H9 (cell line): Measurements from ENCODE around the gene USP44. TPM values are rescaled to one million over a fixed set of nuclear protein-coding genes. Genes with fewer than 3 reads are reported as not detected.

Source experiments
- DNase-seq: peaks from one replicate; pipeline ENCODE4 v3.0.0-alpha.2; 2017
- H2AFZ ChIP-seq: one replicate; pipeline ENCODE4 v1.6.1; 2013; ENCODE audit warnings: mild to moderate bottlenecking, low read length, control low read depth, moderate library complexity
- H2AK5ac ChIP-seq: 2 replicates; pipeline ENCODE4 v1.6.1; 2013; ENCODE audit warnings: low read length, control low read depth, mixed read lengths; ENCODE audit not compliant: insufficient read length
- H2BK120ac ChIP-seq: one replicate; pipeline ENCODE4 v1.6.1; 2013; ENCODE audit warnings: low read depth, mild to moderate bottlenecking, low read length, control low read depth, inconsistent platforms; ENCODE audit not compliant: poor library complexity, severe bottlenecking
- H2BK12ac ChIP-seq: 2 replicates; pipeline ENCODE4 v1.6.1; 2013; ENCODE audit warnings: low read length, control low read depth, mixed read lengths, low read depth; ENCODE audit not compliant: insufficient read length
- H2BK15ac ChIP-seq: 2 replicates; pipeline ENCODE4 v1.6.1; 2013; ENCODE audit warnings: low read depth, low read length, control low read depth
- H2BK20ac ChIP-seq: one replicate; pipeline ENCODE4 v1.6.1; 2013; ENCODE audit warnings: low read depth, mild to moderate bottlenecking, low read length, control low read depth, inconsistent platforms; ENCODE audit not compliant: poor library complexity, severe bottlenecking
- H2BK5ac ChIP-seq: 2 replicates; pipeline ENCODE4 v1.6.1; 2013; ENCODE audit warnings: low read length, control low read depth, mixed read lengths; ENCODE audit not compliant: insufficient read length
- H3K14ac ChIP-seq: 2 replicates; pipeline ENCODE4 v1.6.1; 2013; ENCODE audit warnings: low read length, control low read depth; ENCODE audit not compliant: insufficient read depth
- H3K18ac ChIP-seq: 2 replicates; pipeline ENCODE4 v1.6.1; 2013; ENCODE audit warnings: low read depth, mild to moderate bottlenecking, mixed read lengths, low read length, control low read depth; ENCODE audit not compliant: insufficient read length
- H3K23ac ChIP-seq: 2 replicates; pipeline ENCODE4 v1.6.1; 2013; ENCODE audit warnings: low read length, control low read depth, mixed read lengths, low read depth; ENCODE audit not compliant: insufficient read length
- H3K23me2 ChIP-seq: 2 replicates; pipeline ENCODE4 v1.6.1; 2013; ENCODE audit warnings: low read depth, mild to moderate bottlenecking, mixed read lengths, low read length, control low read depth; ENCODE audit not compliant: insufficient read length, poor library complexity, severe bottlenecking
- H3K27ac ChIP-seq: 2 replicates; pipeline ENCODE4 v1.5.1; 2013; ENCODE audit warnings: low read length, control low read depth, mixed read lengths, low read depth; ENCODE audit not compliant: insufficient read length
- H3K27me3 ChIP-seq: 2 replicates; pipeline ENCODE4 v1.6.1; 2013; ENCODE audit warnings: low read length, control low read depth, inconsistent platforms; ENCODE audit not compliant: insufficient read depth
- H3K4ac ChIP-seq: 2 replicates; pipeline ENCODE4 v1.6.1; 2013; ENCODE audit warnings: low read depth, mild to moderate bottlenecking, control low read depth, inconsistent platforms, low read length, moderate library complexity
- H3K4me1 ChIP-seq: 2 replicates; pipeline ENCODE4 v1.6.1; 2013; ENCODE audit warnings: low read length, control low read depth, inconsistent platforms; ENCODE audit not compliant: insufficient read depth
- H3K4me2 ChIP-seq: 2 replicates; pipeline ENCODE4 v1.6.1; 2013; ENCODE audit warnings: low read length, control low read depth, mixed read lengths; ENCODE audit not compliant: insufficient read length, insufficient read depth
- H3K56ac ChIP-seq: 2 replicates; pipeline ENCODE4 v1.6.1; 2013; ENCODE audit warnings: low read depth, mild to moderate bottlenecking, mixed read lengths, low read length, control low read depth; ENCODE audit not compliant: insufficient read length
- H3K79me1 ChIP-seq: 2 replicates; pipeline ENCODE4 v1.6.1; 2013; ENCODE audit warnings: low read depth, mild to moderate bottlenecking, moderate library complexity, low read length, control low read depth, inconsistent platforms; ENCODE audit not compliant: insufficient read depth, poor library complexity, severe bottlenecking
- H3K79me2 ChIP-seq: 2 replicates; pipeline ENCODE4 v1.6.1; 2013; ENCODE audit warnings: low read length, control low read depth, inconsistent platforms; ENCODE audit not compliant: insufficient read depth
- H3K9ac ChIP-seq: 2 replicates; pipeline ENCODE4 v1.6.1; 2013; ENCODE audit warnings: low read length, control low read depth, mixed read lengths; ENCODE audit not compliant: insufficient read length; ENCODE audit errors: extremely low read depth
- H3K9me3 ChIP-seq: one replicate; pipeline ENCODE4 v1.6.1; 2013; ENCODE audit warnings: low read depth, low read length, inconsistent platforms; ENCODE audit not compliant: control insufficient read depth
- H3T11ph ChIP-seq: one replicate; pipeline ENCODE4 v1.6.1; 2013; ENCODE audit warnings: mild to moderate bottlenecking, low read length, control low read depth, inconsistent platforms
- H4K20me1 ChIP-seq: one replicate; pipeline ENCODE4 v1.6.1; 2013; ENCODE audit not compliant: control insufficient read depth, insufficient read length, insufficient read depth
- H4K5ac ChIP-seq: 2 replicates; pipeline ENCODE4 v1.6.1; 2013; ENCODE audit warnings: low read depth, mild to moderate bottlenecking, mixed read lengths, low read length, control low read depth; ENCODE audit not compliant: insufficient read length
- H4K8ac ChIP-seq: replicated peaks from 2 replicates; pipeline ENCODE4 v1.6.1; 2013; ENCODE audit warnings: low read length, control low read depth, mixed read lengths, low read depth; ENCODE audit not compliant: insufficient read length
- H4K91ac ChIP-seq: 2 replicates; pipeline ENCODE4 v1.6.1; 2013; ENCODE audit warnings: low read depth, mild to moderate bottlenecking, moderate library complexity, mixed read lengths, low read length, control low read depth; ENCODE audit not compliant: insufficient read length
- H3K27ac Mint-ChIP-seq, 3 experiments: 2 replicates in 2 of 3; 3 replicates in 1 of 3; pipeline ENCODE4 v1.8.0; 2020 to 2021; ENCODE audit warnings: mixed read lengths in 3 of 3, mild to moderate bottlenecking in 1 of 3, moderate library complexity in 1 of 3
- H3K27me3 Mint-ChIP-seq: 2 replicates; pipeline ENCODE4 v1.8.0; 2021; ENCODE audit warnings: low read depth, mild to moderate bottlenecking, moderate library complexity, mixed read lengths
- H3K36me3 Mint-ChIP-seq, 3 experiments: 2 replicates in 2 of 3; 3 replicates in 1 of 3; pipeline ENCODE4 v1.8.0; 2020 to 2021; ENCODE audit warnings: low read depth in 3 of 3, mixed read lengths in 3 of 3; ENCODE audit not compliant: insufficient read depth in 1 of 3
- H3K4me1 Mint-ChIP-seq, 2 experiments: 2 replicates each; pipeline ENCODE4 v1.8.0; 2020; ENCODE audit warnings: mixed read lengths in 2 of 2
- H3K4me3 Mint-ChIP-seq, 2 experiments: 2 replicates in 1 of 2; 3 replicates in 1 of 2; pipeline ENCODE4 v1.8.0; 2020 to 2021; ENCODE audit warnings: mild to moderate bottlenecking in 2 of 2, mixed read lengths in 2 of 2, moderate library complexity in 1 of 2
- H3K9me3 Mint-ChIP-seq, 2 experiments: 2 replicates in 1 of 2; 3 replicates in 1 of 2; pipeline ENCODE4 v1.8.0; 2020; ENCODE audit warnings: mild to moderate bottlenecking in 2 of 2, mixed read lengths in 2 of 2, moderate library complexity in 1 of 2
- CTCF ChIP-seq: fragments of 200-600 bp; sonication (generic); conservative IDR thresholded peaks from 3 replicates; pipeline ENCODE4 v1.8.0; 2021; ENCODE audit warnings: antibody characterized with exemption, mild to moderate bottlenecking
- total RNA-seq: library from RNA; stranded (reverse); gene quantifications from 2 replicates; pipeline ENCODE4 v1.2.1, GENCODE V29; 2021

USP44 gene
- total RNA-seq, 1 experiment from 2014 or later: 185 TPM

GRCh38 chr12:95516757-95517156, 34.5 kb downstream of the USP44 start:
- H3K79me1 ChIP-seq: no peaks in the 10 kb centered on the region
- no peak overlapping the region for H2BK20ac ChIP-seq
- Mint-ChIP-seq H3K27me3 (no peaks in the 10 kb centered on the region), H3K4me1 (no peaks in the 10 kb centered on the region), H3K9me3 (no peaks in the 10 kb centered on the region), H3K27ac (peak overlapping the region in 1 of 3 experiments; percentile 84; a peak in 2 of 7 replicates), H3K4me3 (no peak overlapping the region), H3K36me3 (peaks cover 38 to 84% (median 56%) of the 10 kb centered on the region in 3 experiments; a peak in 6 of 7 replicates)
- no peak overlapping the region for H2AFZ ChIP-seq
- no peaks in the 10 kb centered on the region; the same call in 1 of the 2 replicates for H3K79me2 ChIP-seq
- no peak overlapping the region for H3K14ac ChIP-seq
- no peak overlapping the region for H4K5ac ChIP-seq
- H3T11ph ChIP-seq: no peak overlapping the region
- no peak overlapping the region for H4K8ac ChIP-seq
- H2BK5ac ChIP-seq: no peak overlapping the region
- H3K27me3 ChIP-seq: no peaks in the 10 kb centered on the region
- H3K56ac ChIP-seq: no peak overlapping the region
- H3K4me2 ChIP-seq: no peak overlapping the region
- no peak overlapping the region for H2BK15ac ChIP-seq
- no peak for TF ChIP-seq CTCF
- H3K18ac ChIP-seq: no peak overlapping the region
- no peaks in the 10 kb centered on the region for H4K20me1 ChIP-seq
- H3K9me3 ChIP-seq: no peaks in the 10 kb centered on the region
- H2AK5ac ChIP-seq: no peak overlapping the region
- no peak for DNase-seq
- H3K27ac ChIP-seq: no peak overlapping the region
- no peak overlapping the region for H2BK12ac ChIP-seq
- H3K9ac ChIP-seq: no peak overlapping the region
- H3K4me1 ChIP-seq: no peaks in the 10 kb centered on the region
- H3K23ac ChIP-seq: no peak overlapping the region
- H2BK120ac ChIP-seq: no peak overlapping the region
- no peaks in the 10 kb centered on the region for H3K23me2 ChIP-seq
- no peak overlapping the region for H3K4ac ChIP-seq
- H4K91ac ChIP-seq: no peak overlapping the region
